Jurkat, Clone E6-1 (cell line): Measurements from ENCODE around the gene ZNF521. TPM values are rescaled to one million over a fixed set of nuclear protein-coding genes. Genes with fewer than 3 reads are reported as not detected.
A peak's percentile ranks its signal among the peaks of the same experiment; 100 is the strongest.

ENCODE experiments used
- DNase-seq: peaks from one replicate; pipeline ENCODE4 v3.0.0-alpha.2; 2011; ENCODE audit warnings: low read depth, low spot score
- H3K4me3 ChIP-seq: 2 replicates; pipeline ENCODE4 v1.5.1; 2011; ENCODE audit warnings: mild to moderate bottlenecking, low read length, control low read depth, moderate library complexity
- polyA plus RNA-seq: library from polyadenylated mRNA; unstranded; fragments of >200 nt; gene quantifications from one replicate; pipeline ENCODE4 v1.2.1, GENCODE V29; 2012; ENCODE audit warnings: missing spikeins; ENCODE audit not compliant: insufficient read length, insufficient read depth

ZNF521 gene
- 47.4 TPM for polyA plus RNA-seq

GRCh38 chr18:25351777-25352628 is at the start of gene ZNF521:
ZNF521 (minus strand) TSS chr18:25352166; CDS start chr18:25350946, 1,220 bp downstream.
- H3K4me3 ChIP-seq, result peak within 1 kb of the TSS; percentile 63
- DNase-seq, result peak; percentile 79

GRCh38 chr18:25399554-25399953 is 47.6 kb upstream of the ZNF521 start:
- H3K4me3 ChIP-seq, result no peak overlapping the region
- DNase-seq, result no peak

- no peak overlapping the region for H3K4me3 ChIP-seq
- no peak for DNase-seq
Measured at GRCh38 chr18:25392192-25392591, 40.2 kb upstream of the ZNF521 start.

- H3K4me3 ChIP-seq, result no peak overlapping the region
- no peak for DNase-seq
Measured at GRCh38 chr18:25373432-25374179, 21.6 kb upstream of the ZNF521 start.

GRCh38 chr18:25370391-25370790 is 18.4 kb upstream of the ZNF521 start:
- DNase-seq, result no peak
- no peak overlapping the region for H3K4me3 ChIP-seq

- H3K4me3 ChIP-seq, result no peak overlapping the region
- no peak for DNase-seq
Measured at GRCh38 chr18:25365242-25365641, 13.3 kb upstream of the ZNF521 start.

GRCh38 chr18:25364732-25365131 is 12.8 kb upstream of the ZNF521 start:
- no peak for DNase-seq
- no peak overlapping the region for H3K4me3 ChIP-seq

- H3K4me3 ChIP-seq, result no peak overlapping the region
- DNase-seq, result no peak
Measured at GRCh38 chr18:25360301-25360899, 8.4 kb upstream of the ZNF521 start.

- H3K4me3 ChIP-seq, result no peak overlapping the region
- no peak for DNase-seq
Measured at GRCh38 chr18:25353080-25353479, 1.1 kb upstream of the ZNF521 start.

GRCh38 chr18:25352629-25353005 is 651 bp upstream of the ZNF521 start:
- no peak for DNase-seq
- peak overlapping the region; percentile 35 for H3K4me3 ChIP-seq

GRCh38 chr18:25351280-25351775 is 638 bp downstream of the ZNF521 start:
- DNase-seq, result no peak
- peak overlapping the region; percentile 63 for H3K4me3 ChIP-seq

- peak overlapping the region; percentile 63 for H3K4me3 ChIP-seq
- DNase-seq, result peak; percentile 30
Measured at GRCh38 chr18:25350489-25351251, 1.3 kb downstream of the ZNF521 start.

GRCh38 chr18:25349926-25350487 is 2.0 kb downstream of the ZNF521 start:
- H3K4me3 ChIP-seq, result peak overlapping the region; percentile 60
- DNase-seq, result no peak

- peak overlapping the region; percentile 60 for H3K4me3 ChIP-seq
- no peak for DNase-seq
Measured at GRCh38 chr18:25349131-25349925, 2.6 kb downstream of the ZNF521 start.

- no peak for DNase-seq
- H3K4me3 ChIP-seq, result no peak overlapping the region
Measured at GRCh38 chr18:25348386-25349130, 3.4 kb downstream of the ZNF521 start.

GRCh38 chr18:25346561-25346960 is 5.4 kb downstream of the ZNF521 start:
- no peak overlapping the region for H3K4me3 ChIP-seq
- no peak for DNase-seq
